ENCODE results near the gene POLR1G. TPM values are rescaled to one million over a fixed set of nuclear protein-coding genes. Genes with fewer than 3 reads are reported as not detected.
A peak's percentile ranks its signal among the peaks of the same experiment; 100 is the strongest.

Gene POLR1G
- total RNA-seq, 4 donors from 2014 or later: 0.88 to 10.7 (median 2.5) TPM

- Histone ChIP-seq H3K36me3 (no peaks in the 10 kb centered on the region), H3K4me3 (no peak overlapping the region), H3K4me1 (peaks cover 14 to 49% (median 16%) of the 10 kb centered on the region in 4 donors), H3K9me3 (no peaks in the 10 kb centered on the region), H3K27me3 (no peaks in the 10 kb centered on the region), H3K27ac (peak overlapping the region in 2 of 4 donors; percentile 84 to 94)
- no peak for TF ChIP-seq POLR2A (IDR thresholded peaks at IDR 0.05)
- TF ChIP-seq, protein P1, sequence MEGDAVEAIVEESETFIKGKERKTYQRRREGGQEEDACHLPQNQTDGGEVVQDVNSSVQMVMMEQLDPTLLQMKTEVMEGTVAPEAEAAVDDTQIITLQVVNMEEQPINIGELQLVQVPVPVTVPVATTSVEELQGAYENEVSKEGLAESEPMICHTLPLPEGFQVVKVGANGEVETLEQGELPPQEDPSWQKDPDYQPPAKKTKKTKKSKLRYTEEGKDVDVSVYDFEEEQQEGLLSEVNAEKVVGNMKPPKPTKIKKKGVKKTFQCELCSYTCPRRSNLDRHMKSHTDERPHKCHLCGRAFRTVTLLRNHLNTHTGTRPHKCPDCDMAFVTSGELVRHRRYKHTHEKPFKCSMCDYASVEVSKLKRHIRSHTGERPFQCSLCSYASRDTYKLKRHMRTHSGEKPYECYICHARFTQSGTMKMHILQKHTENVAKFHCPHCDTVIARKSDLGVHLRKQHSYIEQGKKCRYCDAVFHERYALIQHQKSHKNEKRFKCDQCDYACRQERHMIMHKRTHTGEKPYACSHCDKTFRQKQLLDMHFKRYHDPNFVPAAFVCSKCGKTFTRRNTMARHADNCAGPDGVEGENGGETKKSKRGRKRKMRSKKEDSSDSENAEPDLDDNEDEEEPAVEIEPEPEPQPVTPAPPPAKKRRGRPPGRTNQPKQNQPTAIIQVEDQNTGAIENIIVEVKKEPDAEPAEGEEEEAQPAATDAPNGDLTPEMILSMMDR (IDR thresholded peaks at IDR 0.05): no peak
- no peak for DNase-seq
Measured at GRCh38 chr19:45445139-45445538, 38.7 kb downstream of the POLR1G start.

GRCh38 chr19:45446295-45446694 lies 39.9 kb downstream of the POLR1G start:
- H3K27ac ChIP-seq: peak overlapping the region in 2 of 4 donors; percentile 12 to 91
- no peaks in the 10 kb centered on the region for H3K9me3 ChIP-seq
- H3K36me3 ChIP-seq: no peaks in the 10 kb centered on the region
- peaks cover 14 to 51% (median 16%) of the 10 kb centered on the region in 4 donors for H3K4me1 ChIP-seq
- H3K4me3 ChIP-seq: no peak overlapping the region
- no peaks in the 10 kb centered on the region for H3K27me3 ChIP-seq
- no peak for DNase-seq
- TF ChIP-seq, protein P1 (IDR thresholded peaks at IDR 0.05): peak in 4 of 6 experiments; percentile 31 to 44 (median 38)
- no peak for TF ChIP-seq POLR2A (IDR thresholded peaks at IDR 0.05)

DNA sequence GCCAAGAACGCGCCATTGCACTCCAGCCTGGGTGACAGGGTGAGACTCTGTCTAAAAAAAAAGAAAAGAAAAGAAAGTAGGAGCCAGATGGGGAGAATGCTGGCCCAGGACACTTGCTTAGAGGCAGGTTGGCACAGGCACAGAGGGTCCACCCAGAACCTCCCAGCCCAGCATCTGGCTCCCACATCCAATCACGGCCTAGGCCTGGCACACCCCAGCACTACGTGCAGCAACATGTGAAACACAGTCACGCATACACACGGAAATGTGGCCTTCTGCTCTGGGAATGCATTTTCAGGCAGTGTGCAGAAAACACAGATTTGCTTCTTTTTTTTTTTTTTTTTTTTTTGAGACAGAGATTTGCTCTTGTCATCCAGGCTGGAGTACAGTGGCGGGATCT lies 40.5 kb downstream of the POLR1G start:
- Histone ChIP-seq H3K4me3 (no peak overlapping the region), H3K36me3 (no peaks in the 10 kb centered on the region), H3K27me3 (no peaks in the 10 kb centered on the region), H3K4me1 (peaks cover 14 to 57% (median 16%) of the 10 kb centered on the region in 4 donors), H3K27ac (peak overlapping the region in 2 of 4 donors; percentile 90 to 91), H3K9me3 (no peaks in the 10 kb centered on the region)
- DNase-seq: no peak
- no peak for TF ChIP-seq POLR2A (IDR thresholded peaks at IDR 0.05)
- TF ChIP-seq, protein P1 (IDR thresholded peaks at IDR 0.05): no peak

- Histone ChIP-seq H3K27ac (peak overlapping the region in 3 of 4 donors; percentile 49 to 91 (median 90)), H3K27me3 (no peaks in the 10 kb centered on the region), H3K36me3 (no peaks in the 10 kb centered on the region), H3K4me1 (peaks cover 10 to 52% (median 16%) of the 10 kb centered on the region in 4 donors), H3K9me3 (no peaks in the 10 kb centered on the region), H3K4me3 (no peak overlapping the region)
- TF ChIP-seq, protein P1 (IDR thresholded peaks at IDR 0.05): no peak
- TF ChIP-seq POLR2A (IDR thresholded peaks at IDR 0.05): no peak
- DNase-seq: no peak
Measured at GRCh38 chr19:45448425-45448756, 41.9 kb downstream of the POLR1G start.

GRCh38 chr19:45448887-45449299 lies 42.4 kb downstream of the POLR1G start:
- TF ChIP-seq POLR2A (IDR thresholded peaks at IDR 0.05): no peak
- TF ChIP-seq, protein P1 (IDR thresholded peaks at IDR 0.05): no peak
- Histone ChIP-seq H3K36me3 (no peaks in the 10 kb centered on the region), H3K4me3 (no peak overlapping the region), H3K9me3 (no peaks in the 10 kb centered on the region), H3K27me3 (no peaks in the 10 kb centered on the region), H3K27ac (peak overlapping the region in 3 of 4 donors; percentile 90 to 91 (median 91)), H3K4me1 (peaks cover 10 to 52% (median 16%) of the 10 kb centered on the region in 4 donors)
- DNase-seq: peak in 2 of 3 donors; percentile 76 to 81

DNA sequence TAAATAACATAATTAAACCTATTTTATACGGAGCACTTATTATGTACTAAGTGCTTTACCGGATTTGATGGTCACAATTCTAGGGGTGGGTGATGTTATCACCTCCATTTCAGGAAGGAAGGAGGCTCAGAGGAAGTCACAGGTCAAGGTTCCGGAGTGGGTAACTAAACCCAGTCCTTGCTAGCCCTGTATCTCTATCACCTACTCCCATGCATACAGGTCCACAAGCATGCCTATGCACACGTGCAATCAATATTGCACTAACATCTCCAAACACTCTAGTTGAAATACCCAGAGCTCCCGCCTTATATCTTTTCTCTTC lies 43.5 kb downstream of the POLR1G start:
- H3K36me3 ChIP-seq: no peaks in the 10 kb centered on the region
- DNase-seq: no peak
- peaks cover 7 to 46% (median 13%) of the 10 kb centered on the region in 4 donors for H3K4me1 ChIP-seq
- H3K9me3 ChIP-seq: no peaks in the 10 kb centered on the region
- peak overlapping the region; percentile 61 to 79 (median 67) for H3K4me3 ChIP-seq
- H3K27ac ChIP-seq: peak overlapping the region; percentile 81 to 91 (median 90)
- TF ChIP-seq POLR2A (IDR thresholded peaks at IDR 0.05): no peak
- TF ChIP-seq, protein P1 (IDR thresholded peaks at IDR 0.05): no peak
- no peaks in the 10 kb centered on the region for H3K27me3 ChIP-seq

Measured in Peyer's patch (tissue), 4 donors.